Upper lobe of right lung (tissue), 1 donor: ENCODE results near the gene GNG4. TPM values are rescaled to one million over a fixed set of nuclear protein-coding genes. Genes with fewer than 3 reads are reported as not detected.
"Not testable (repeated sequence)": the region's sequence is repeated elsewhere in the genome, so short reads cannot be mapped to it uniquely, and the experiment has no call there.

Source experiments
- ATAC-seq: fragments of 200-7000 bp; cut with Tn5 transposase; one replicate; pipeline ENCODE4 v1.9.1; 2020; ENCODE audit warnings: mild to moderate bottlenecking, moderate library complexity
- DNase-seq: peaks from one replicate; pipeline ENCODE4 v3.0.0-alpha.2; 2020
- H3K27ac ChIP-seq: fragments of 200-600 bp; one replicate; pipeline ENCODE4 v1.8.0; 2022
- H3K27me3 ChIP-seq: fragments of 200-600 bp; one replicate; pipeline ENCODE4 v1.8.0; 2022; ENCODE audit warnings: mild to moderate bottlenecking
- H3K36me3 ChIP-seq: fragments of 200-600 bp; one replicate; pipeline ENCODE4 v1.8.0; 2022
- H3K4me1 ChIP-seq: fragments of 200-600 bp; one replicate; pipeline ENCODE4 v1.8.0; 2022
- H3K4me3 ChIP-seq: fragments of 200-600 bp; one replicate; pipeline ENCODE4 v1.8.0; 2022; ENCODE audit warnings: mild to moderate bottlenecking
- H3K9me3 ChIP-seq: fragments of 200-600 bp; one replicate; pipeline ENCODE4 v1.8.0; 2022
- intact Hi-C: fragments of 100-400 bp; cut with DNase I; formaldehyde crosslinking; loops from one replicate; pipeline ENCODE4 v1.11.0; 2022
- total RNA-seq: library from RNA; stranded (reverse); fragmentation: NEBNext Ultra II Directional; extraction: Animal tissue kit (Norgen Biotek cat#: 25700); gene quantifications from one replicate; pipeline ENCODE4 v1.2.1, GENCODE V29; 2021
- TF ChIP-seq, protein P1 (sequence below): fragments of 200-600 bp; IDR thresholded peaks from one replicate; pipeline ENCODE4 v1.8.0; 2022; ENCODE audit warnings: antibody characterized with exemption
- donor health status: DM: no; HTN: yes; CAD: no; lungs with severe emphysema.

The GNG4 gene
- total RNA-seq, 1 donor from 2014 or later, result not detected

DNA sequence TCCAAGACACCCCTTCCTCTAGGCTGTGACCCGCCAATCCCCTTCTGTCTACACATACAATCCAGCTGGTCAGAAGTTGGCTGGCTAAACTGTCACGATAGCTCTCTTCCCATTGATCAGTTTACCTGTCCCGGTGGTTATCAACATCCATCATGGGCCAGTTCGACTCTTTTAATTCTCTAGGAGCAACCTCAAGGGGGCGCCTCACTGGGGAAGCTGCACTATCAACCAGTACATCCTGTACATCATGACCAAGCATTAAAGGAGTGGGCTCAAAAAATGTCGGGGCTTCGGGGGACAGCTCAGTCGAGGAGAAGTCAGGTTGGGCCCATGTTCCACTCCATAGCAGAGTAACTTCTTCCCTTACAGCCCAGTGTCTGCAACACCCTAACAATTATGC lies 92.1 kb downstream of the GNG4 start:
- Histone ChIP-seq H3K4me1 (no peaks in the 10 kb centered on the region), H3K27ac (no peak overlapping the region), H3K4me3 (no peak overlapping the region), H3K27me3 (no peaks in the 10 kb centered on the region), H3K36me3 (no peaks in the 10 kb centered on the region), H3K9me3 (no peaks in the 10 kb centered on the region)
- intact Hi-C loops, result no loop called here
- DNase-seq (no peak), ATAC-seq (no peak)
- TF ChIP-seq, protein P1, sequence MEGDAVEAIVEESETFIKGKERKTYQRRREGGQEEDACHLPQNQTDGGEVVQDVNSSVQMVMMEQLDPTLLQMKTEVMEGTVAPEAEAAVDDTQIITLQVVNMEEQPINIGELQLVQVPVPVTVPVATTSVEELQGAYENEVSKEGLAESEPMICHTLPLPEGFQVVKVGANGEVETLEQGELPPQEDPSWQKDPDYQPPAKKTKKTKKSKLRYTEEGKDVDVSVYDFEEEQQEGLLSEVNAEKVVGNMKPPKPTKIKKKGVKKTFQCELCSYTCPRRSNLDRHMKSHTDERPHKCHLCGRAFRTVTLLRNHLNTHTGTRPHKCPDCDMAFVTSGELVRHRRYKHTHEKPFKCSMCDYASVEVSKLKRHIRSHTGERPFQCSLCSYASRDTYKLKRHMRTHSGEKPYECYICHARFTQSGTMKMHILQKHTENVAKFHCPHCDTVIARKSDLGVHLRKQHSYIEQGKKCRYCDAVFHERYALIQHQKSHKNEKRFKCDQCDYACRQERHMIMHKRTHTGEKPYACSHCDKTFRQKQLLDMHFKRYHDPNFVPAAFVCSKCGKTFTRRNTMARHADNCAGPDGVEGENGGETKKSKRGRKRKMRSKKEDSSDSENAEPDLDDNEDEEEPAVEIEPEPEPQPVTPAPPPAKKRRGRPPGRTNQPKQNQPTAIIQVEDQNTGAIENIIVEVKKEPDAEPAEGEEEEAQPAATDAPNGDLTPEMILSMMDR, result no peak

DNA sequence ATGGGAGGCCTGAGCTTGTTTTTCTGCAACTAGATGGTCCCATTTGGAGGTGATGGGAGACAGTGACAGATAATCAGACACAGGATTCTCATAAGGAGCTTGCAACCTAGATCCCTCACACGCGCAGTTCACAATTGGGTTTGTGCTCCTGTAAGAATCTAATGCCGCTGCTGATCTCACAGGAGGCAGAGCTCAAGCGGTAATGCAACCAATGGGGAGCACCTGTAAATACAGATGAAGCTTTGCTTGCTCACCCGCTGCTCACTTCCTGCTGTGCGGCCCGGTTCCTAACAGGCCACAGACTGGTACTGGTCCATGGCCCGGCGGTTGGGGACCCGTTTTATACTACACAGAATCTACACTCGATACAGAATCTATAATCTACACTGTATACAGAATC lies 92.8 kb downstream of the GNG4 start:
- no peak for DNase-seq
- Histone ChIP-seq H3K36me3 (no peaks in the 10 kb centered on the region), H3K27ac (no peak overlapping the region), H3K9me3 (no peaks in the 10 kb centered on the region), H3K4me1 (no peaks in the 10 kb centered on the region), H3K4me3 (no peak overlapping the region), H3K27me3 (no peaks in the 10 kb centered on the region)
- intact Hi-C loops, result no loop called here
- no peak for ATAC-seq
- TF ChIP-seq, protein P1, result no peak

DNA sequence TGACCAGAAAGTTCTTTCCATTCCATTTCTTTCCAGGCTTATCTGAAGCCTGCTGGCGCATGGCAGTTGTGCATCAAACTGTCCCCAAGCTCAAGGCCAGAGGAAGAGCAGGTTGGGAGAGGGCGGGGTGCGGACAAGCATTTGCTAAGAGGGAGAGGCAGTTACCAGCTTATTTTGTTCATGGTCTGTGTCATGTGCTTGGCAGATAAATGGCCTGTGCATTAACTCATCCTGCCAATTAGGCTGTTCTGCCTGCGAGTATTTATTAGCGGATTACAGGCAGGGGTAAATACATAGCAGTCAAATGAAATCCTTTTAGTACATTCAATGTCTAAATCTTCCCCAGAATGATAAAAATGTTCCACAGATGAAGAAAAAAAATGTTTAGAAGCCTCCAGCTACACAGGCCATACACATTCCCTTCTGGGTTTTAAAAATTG lies 96.5 kb downstream of the GNG4 start:
- Histone ChIP-seq H3K4me1 (no peaks in the 10 kb centered on the region), H3K27me3 (no peaks in the 10 kb centered on the region), H3K9me3 (no peaks in the 10 kb centered on the region), H3K27ac (no peak overlapping the region), H3K4me3 (no peak overlapping the region), H3K36me3 (no peaks in the 10 kb centered on the region)
- DNase-seq, result no peak
- TF ChIP-seq, protein P1, result no peak
- intact Hi-C loops, result no loop called here
- ATAC-seq, result no peak

DNA sequence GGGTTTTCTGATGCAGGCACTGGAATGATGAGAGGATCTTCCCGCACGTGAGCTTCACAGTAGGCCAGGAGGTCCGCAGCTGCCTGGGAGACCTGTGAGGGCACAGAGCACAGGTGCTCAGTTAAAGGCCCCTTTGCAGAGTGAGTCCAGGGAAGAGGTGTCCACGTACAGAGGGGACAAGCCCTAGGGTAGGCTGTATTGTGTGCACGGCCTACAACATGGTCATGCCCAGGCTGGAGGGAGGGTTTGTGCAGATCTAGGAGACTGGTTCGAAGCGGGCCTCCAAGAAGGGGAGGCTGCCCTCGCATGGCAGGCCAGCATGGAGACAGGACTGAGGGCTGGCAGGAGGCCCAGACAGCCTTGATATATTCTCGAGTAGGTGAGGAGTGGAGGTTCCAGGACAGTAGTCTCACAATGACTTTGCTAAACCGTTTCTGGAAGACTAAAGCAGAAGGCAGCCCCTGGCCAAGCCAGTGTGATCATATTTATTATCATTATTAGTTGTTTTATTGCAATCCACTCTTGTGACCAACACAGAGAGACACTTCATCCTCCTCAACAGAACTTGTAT lies 97.4 kb downstream of the GNG4 start:
- TF ChIP-seq, protein P1, result no peak
- intact Hi-C loops, result no loop called here
- Histone ChIP-seq H3K9me3 (no peaks in the 10 kb centered on the region), H3K27ac (no peak overlapping the region), H3K4me1 (no peaks in the 10 kb centered on the region), H3K27me3 (no peaks in the 10 kb centered on the region), H3K36me3 (no peaks in the 10 kb centered on the region), H3K4me3 (no peak overlapping the region)
- DNase-seq (no peak), ATAC-seq (peak; percentile 30)

DNA sequence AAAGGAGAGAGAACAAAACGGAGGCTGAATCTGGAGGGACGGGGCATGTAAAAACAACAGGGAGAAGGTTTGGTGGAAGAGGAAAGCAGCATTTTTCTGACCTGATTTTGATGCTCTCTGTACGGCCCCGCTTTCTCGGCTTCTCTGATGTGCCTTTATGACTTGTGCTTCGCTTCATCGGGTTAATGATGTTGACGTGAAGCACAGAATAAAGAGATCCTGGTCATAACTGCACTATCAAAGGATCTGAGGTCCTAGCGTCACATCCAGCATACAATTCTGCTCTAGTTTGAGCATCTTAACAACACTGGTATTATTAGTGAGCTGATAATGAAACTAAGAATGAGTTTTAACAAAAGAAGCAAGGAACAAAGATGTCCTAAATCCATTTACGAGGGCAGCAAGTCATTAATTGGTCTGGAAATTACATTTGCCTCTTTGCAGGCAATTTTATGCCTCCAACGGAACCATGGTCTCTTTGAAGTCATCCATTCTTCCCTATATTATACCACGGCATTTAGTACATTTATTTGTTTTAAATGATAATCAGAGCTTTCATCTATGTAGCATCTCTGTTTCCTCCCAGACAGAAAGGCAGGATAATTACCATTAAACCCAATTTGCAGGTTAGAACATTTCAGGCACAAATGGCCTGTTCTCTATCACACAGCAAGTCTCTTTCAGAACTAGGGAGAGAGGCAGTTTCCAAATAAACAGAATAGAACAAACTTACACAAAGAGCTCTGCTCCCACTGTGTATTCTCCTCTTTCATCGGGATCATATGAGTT lies 100.0 kb downstream of the GNG4 start:
- TF ChIP-seq, protein P1, result no peak
- Histone ChIP-seq H3K4me1 (no peaks in the 10 kb centered on the region), H3K27ac (no peak overlapping the region), H3K9me3 (no peaks in the 10 kb centered on the region), H3K36me3 (no peaks in the 10 kb centered on the region), H3K27me3 (no peaks in the 10 kb centered on the region), H3K4me3 (no peak overlapping the region)
- intact Hi-C loops, result no loop called here
- DNase-seq, result no peak
- no peak for ATAC-seq

DNA sequence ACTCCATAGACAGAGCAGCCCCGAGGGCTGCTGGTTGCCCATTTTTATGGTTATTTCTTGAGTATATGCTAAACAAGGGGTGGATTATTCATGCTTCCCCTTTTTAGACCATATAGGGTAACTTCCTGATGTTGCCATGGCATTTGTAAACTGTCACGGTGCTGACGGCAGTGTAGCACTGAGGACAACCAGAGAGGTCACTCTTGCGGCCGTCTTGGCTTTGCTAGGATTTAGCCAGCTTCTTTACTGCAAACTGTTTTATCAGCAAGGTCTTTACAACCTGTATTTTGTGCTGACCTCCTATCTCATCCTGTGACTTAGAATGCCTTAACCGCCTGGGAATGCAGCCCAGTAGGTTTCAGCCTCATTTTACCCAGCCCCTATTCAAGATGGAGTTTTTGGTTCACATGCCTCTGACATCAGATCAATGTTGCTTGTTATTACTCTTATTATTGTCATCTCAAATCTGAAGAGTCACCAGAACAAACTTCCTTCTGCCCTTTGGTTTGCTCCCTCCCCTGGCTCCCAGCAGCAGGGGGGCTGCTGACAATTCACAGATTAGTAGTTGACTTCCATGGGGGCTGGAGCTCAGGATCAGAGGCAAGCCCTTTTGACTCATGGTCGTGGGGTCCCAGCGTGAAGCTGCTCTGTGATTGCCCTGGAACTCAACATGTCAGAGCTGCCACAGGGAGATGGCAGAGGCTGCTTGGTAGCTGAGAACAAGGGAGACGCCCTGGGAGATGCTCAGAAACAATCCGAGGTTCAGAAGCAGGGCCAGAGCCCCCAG lies 103.0 kb downstream of the GNG4 start:
- H3K4me3 ChIP-seq, H3K36me3 ChIP-seq, H3K9me3 ChIP-seq, DNase-seq, H3K27ac ChIP-seq, H3K27me3 ChIP-seq, H3K4me1 ChIP-seq, intact Hi-C loops: not testable (repeated sequence)
- peak; percentile 36 for ATAC-seq
